ENCODE results near the gene RGL2.

Gene RGL2

GRCh38 chr6:33313105-33313708 lies 14.5 kb upstream of the RGL2 start:
- no peak for TF ChIP-seq CTCF (IDR thresholded peaks at IDR 0.05; ENCODE audit: control insufficient read depth, extremely low read depth, insufficient read depth)
- peak overlapping the region; percentile 76 for H3K4me3 ChIP-seq (ENCODE audit: low read depth, low read length)
- DNase-seq (ENCODE audit: low read depth): no peak

DNA sequence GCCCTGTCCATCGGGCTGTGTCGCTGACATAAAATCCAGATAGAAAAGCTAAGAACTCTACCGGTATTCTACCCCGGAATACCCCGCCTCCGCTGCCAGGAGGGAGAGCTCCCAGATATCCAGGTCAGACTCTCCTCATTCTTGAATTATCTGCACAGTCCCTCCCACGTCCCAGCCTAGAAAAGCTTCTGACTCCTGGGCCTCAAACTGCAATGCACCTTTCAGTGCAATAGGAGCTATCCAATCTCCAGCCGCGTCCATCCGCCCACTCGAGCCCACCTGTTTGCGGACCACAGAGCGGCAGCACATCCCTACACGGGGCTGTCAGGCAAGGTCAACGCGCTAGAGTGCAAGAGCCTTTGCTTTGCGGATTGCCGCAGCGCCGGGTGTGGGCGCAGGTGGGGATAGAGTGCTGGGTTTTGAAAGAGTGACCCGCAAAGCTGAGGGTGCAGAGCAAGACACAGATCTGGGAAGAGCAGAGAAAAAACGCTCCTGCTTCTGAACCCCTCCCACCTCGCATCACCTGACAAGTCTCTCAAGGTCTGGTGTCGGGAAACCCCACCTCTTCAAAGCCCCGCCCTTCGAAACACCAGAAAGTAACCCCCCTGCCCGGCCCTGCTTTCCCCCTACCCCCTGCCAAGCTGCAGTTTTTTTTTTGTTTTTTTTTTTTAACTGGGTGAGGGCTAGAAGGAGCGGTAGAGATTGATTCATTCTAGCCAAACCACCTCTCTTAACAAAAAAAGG lies 13.8 kb upstream of the RGL2 start:
- DNase-seq (ENCODE audit: low read depth): peak; percentile 66
- H3K4me3 ChIP-seq (ENCODE audit: low read depth, low read length): peak overlapping the region; percentile 76
- no peak for TF ChIP-seq CTCF (IDR thresholded peaks at IDR 0.05; ENCODE audit: control insufficient read depth, extremely low read depth, insufficient read depth)

GRCh38 chr6:33306356-33306755 lies 7.6 kb upstream of the RGL2 start:
- no peak for TF ChIP-seq CTCF (IDR thresholded peaks at IDR 0.05; ENCODE audit: control insufficient read depth, extremely low read depth, insufficient read depth)
- DNase-seq (ENCODE audit: low read depth): no peak
- H3K4me3 ChIP-seq (ENCODE audit: low read depth, low read length): no peak overlapping the region

DNA sequence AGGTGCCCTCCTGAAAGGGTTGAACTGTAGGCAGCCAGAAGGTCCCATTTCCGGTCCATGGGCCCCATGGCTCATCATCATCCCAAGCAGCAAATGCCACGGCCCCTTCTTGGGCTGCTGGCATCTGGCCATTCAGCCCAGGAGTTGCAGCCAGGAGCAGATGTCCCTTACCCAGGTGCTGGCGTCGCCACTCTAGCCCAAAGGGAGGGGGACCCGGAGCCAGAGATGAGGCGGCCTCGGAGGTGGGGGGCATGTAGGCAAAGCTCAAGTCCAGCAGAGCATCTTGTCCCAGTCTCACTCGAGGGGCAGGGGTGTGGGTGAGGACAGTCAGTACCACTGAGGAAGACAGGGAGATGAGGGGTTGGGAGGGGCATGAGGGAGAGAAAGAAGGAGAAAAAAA lies 6.3 kb upstream of the RGL2 start:
- DNase-seq (ENCODE audit: low read depth): no peak
- TF ChIP-seq CTCF (IDR thresholded peaks at IDR 0.05; ENCODE audit: control insufficient read depth, extremely low read depth, insufficient read depth): no peak
- H3K4me3 ChIP-seq (ENCODE audit: low read depth, low read length): no peak overlapping the region

DNA sequence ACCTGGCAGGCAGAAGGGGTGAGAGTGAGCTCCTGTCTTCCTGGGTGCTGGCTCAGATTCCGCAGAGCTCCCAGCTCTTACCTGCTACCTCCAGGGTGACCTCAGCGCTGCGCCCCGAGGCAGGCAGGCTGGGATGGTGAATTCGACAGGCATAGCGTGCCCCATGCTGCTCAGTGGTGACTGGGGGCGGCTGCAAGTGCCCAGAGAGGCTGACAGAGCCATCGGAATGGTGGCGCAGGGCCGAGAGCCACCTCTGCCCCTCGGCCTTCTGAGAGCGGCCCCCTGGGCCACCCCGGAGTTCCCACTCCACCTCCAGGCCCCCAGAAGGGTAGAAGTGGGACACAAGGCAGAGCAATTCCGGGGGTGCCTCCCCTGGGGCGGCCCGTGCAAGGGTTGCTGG lies 5.5 kb upstream of the RGL2 start:
- no peak for DNase-seq (ENCODE audit: low read depth)
- TF ChIP-seq CTCF (IDR thresholded peaks at IDR 0.05; ENCODE audit: control insufficient read depth, extremely low read depth, insufficient read depth): no peak
- no peak overlapping the region for H3K4me3 ChIP-seq (ENCODE audit: low read depth, low read length)

DNA sequence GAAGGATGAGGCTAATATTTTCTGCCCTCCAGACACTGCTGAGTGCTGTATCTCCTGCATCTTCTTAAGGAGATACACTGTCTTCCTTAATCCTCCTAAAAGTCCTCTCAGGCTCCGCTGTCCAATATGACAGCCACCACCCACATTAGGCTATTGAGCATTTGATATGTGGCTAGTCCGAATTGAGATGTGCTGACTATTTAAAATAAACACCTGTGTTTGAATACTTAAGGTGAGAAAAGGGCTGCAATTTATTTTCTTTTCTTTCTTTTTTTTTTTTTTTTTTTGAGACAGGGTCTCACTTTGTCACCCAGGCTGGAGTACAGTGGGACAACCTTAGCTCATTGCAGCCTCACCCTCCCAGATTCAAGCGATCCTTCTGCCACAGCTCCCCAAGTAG lies 3.1 kb upstream of the RGL2 start:
- no peak for TF ChIP-seq CTCF (IDR thresholded peaks at IDR 0.05; ENCODE audit: control insufficient read depth, extremely low read depth, insufficient read depth)
- DNase-seq (ENCODE audit: low read depth): no peak

More for the DNA sequence above, 3.1 kb upstream of the RGL2 start:
- no peak overlapping the region for H3K4me3 ChIP-seq (ENCODE audit: low read depth, low read length)

Measured in LNCaP clone FGC (cell line).